ENCODE data around the gene LDLRAD4.

LDLRAD4 gene

GRCh38 chr18:13545514-13545913 lies 327.0 kb downstream of the LDLRAD4 start:
- DNase-seq: no peak

DNA sequence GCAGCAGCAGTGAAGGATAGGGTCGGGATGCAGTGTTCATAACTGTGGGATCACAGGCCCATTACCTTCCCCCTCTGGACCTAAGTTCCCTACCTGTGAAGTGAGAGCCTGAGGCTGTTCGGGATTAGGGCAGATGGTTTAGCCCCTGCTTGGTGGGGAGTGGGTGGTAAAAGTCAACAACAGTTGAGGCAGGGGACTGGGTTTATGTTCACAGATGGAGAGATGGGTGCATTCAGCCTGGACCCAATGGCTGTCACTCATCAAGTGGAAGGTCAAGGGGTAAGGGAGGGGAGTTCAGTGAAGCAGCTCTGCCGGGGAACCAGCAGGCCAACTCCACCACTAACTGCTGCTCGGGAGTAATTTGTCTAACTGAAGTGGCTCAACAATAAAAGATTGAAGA lies 327.4 kb downstream of the LDLRAD4 start:
- DNase-seq: no peak

DNA sequence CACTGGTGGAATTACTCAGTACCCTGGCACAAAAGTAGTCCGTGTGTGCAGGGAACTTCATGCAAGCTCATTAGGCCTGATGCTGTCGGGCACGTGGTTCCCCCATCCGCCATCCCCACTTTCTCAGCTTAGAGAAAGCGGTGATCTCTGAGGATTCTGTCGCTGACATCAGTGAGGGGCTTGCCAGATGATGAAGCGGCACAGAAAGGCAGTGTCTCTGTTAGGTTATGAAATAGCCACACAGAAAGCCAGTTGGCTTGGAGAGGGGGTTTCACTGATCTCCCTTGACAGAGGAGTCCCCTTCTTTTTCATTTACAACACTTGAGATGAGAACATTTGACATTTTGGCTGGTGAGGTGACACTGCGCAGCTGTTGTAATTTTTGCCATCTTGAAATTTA lies 328.1 kb downstream of the LDLRAD4 start:
- DNase-seq: no peak

GRCh38 chr18:13547347-13547746 lies 328.8 kb downstream of the LDLRAD4 start:
- DNase-seq: no peak

DNA sequence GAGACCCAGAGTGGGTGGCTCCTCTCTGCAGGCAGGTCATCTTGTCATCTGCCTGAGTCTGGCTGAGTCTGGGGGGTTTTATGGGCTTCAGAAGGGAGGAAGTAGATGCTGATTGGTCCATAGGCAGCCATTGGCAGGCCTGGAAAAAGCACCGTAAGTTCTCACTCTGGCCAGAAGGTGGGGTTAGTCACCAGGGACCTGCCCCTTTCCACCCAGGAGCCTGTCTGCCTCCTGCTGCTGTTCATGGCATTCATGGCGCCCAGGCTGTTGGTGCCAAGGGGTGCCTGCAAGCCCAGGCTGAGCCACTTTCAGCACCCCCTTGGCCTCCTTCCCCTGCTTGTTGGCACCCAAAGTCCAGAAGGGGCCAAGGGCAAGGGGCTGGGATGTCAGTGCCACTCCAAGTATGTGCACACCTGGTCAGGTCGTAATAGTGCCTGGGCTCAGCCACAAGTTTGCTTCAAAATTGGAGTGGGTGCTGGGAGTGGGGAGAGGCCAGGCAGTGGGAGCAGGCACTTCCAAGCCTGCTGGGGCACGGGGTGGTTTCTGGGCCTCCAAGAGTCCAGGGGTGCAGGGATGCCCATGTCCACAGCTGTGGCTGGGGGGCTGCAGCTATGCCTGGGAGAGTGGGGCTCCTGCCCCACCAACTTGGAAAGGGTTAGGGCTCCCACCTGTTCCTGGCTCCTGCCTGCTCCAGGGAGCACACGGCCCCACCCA lies 329.7 kb downstream of the LDLRAD4 start:
- no peak for DNase-seq

DNA sequence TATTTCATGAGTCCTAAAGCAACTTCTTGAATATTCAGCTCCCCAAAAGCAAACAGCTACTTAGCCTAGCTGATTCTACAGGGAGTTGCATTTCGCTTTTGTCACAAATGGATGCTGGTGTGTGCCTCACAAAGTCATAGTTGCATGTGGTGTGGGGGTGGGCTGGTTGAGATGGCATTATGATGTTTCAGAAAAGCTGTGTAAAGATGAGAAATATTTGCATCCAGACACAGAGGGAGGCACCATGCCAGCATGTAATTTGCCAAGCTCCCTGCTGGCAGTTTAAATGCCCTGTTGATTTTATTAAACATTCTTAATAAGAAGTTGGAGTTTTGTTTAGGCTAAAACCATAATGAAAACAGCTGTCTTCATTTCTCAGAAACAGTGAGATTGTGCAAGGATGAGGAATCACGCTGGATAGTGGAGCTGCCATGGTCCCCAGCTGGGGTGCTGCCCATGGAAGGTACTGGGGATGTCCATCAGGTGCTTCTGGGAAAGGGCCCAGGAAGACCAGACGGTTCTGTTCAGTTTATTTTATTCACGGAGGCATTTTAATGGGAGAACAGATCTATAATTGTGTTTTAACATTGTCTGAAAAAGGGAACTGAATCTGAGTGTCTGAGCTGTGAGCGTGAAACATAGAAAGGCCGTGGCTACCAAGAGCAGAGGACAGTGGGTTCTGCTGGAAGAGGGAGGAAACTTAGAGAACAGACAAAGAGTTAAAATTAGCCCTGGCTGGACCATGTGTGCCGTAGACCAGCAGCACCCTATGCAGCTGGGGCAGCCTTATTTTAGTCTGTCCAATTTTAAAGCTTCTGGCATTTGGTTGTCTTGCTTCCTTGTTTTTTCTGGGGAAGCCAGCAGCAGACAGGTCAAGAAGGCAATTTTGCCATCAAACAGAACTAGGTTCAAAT lies 330.7 kb downstream of the LDLRAD4 start:
- no peak for DNase-seq

GRCh38 chr18:13549880-13550232 lies 331.3 kb downstream of the LDLRAD4 start:
- DNase-seq: no peak

DNA sequence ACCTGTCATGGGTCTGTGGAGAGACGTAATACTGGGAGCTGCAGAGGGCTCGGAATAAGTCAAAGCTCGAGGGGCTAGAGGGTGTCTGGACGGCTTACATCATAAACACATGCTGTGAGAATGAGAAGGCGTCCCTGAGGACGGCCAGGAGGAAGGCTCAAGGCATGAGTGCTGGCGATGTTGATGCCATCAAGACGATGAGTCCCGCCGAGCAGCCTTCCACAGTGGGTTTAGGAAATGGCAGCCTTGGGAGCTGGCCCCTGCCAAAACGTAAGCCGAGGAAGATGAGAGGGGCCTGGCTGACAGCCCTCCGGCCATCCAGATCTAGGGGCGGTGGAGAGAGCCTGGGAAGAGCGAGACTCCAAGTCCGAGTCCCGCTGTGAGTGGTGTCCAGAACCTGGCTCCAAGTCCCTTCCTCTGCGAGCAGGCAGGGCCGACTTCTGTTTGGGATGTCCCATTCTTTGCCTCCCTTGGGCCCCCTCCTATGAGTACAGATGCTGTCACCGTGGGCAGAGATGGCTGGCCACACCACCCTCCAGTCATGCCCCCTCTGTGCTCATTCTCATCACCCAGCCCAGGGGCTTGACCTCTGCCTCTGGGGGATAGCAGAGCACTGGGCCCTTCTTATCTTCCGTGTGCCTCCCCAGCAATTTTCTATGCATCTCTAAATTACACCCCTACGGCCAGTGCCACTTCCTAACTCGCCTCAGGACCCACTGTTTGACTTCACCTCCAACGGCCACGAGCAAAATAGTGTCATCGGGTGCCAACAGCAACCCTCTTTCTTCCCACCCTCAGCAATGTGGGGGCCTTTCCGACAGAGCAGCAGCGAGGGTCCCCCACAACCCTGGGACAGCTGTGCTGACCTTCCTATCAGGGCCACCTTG lies 332.1 kb downstream of the LDLRAD4 start:
- DNase-seq: no peak

DNA sequence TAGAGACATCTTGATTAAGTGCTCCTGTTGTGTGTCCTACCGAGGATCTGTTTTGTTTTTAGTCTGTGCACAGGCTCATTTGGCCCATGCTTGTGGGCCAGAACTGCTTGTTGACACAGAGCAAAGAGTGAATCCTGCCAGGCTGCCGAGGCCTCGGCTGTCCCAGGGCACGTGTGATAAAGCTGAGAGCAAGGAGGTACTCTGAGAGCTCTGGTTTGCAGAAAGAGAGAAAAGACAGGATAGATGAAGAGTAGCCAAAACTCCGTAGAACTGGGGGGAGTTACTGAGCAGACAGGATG lies 332.7 kb downstream of the LDLRAD4 start:
- DNase-seq: no peak

- DNase-seq: no peak
These were observed 333.5 kb downstream of the LDLRAD4 start for GRCh38 chr18:13551841-13552733.

DNA sequence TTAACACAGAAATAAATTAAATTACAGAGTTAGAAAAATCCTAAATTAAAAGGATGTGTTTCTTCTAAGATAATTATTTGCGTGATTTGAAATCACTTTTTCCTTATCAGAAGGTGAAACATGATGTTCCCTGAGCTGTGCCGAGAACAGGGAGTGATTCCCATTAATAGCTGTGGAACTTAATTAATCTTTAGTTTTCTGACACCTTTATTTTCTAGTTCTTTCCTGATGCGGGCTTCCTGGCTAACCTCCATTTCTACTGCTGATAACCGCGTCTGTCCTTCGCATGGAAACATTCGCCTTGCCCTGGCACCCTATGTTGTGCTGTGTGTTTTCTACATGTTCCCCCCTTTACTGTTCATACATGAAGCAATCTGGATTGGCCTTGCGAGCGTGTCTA lies 334.9 kb downstream of the LDLRAD4 start:
- DNase-seq: no peak

DNA sequence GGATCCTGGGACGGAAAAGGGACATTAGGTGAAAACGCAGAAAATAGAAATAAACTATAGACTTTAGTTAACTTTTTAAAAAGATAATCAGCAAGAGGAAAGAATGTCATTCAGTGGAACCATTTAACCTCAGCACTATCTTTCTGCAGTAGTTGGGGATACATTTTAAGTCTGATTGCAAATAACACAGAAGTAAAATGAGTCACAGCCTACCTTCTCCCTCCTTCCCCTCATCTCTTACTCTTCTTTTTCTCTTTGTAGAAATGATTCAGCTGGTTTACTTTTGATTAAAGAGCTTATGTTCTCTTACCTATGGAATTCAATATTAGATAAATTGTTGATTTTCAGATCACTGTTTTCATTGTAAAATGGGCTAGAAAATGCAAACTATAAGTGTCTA lies 336.6 kb downstream of the LDLRAD4 start:
- DNase-seq: no peak

DNA sequence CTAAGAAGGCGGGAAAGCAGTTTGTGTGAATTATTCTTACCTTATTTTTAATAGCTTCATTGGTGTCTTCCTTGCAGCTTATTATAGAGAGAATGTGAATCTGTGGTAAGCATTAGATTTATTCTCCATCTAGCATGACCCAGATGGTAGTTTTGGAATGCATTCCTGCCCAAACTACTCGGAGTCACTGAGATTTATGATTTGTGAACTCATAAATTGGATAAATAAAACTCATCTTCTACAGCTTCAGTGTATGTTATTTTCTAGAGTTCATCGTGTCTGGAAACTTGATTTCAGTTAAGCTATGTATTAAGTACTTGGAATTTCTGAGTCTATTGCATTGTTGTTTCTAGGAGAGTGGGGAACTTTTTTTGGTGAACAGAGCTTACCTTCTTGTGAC lies 337.3 kb downstream of the LDLRAD4 start:
- no peak for DNase-seq

DNA sequence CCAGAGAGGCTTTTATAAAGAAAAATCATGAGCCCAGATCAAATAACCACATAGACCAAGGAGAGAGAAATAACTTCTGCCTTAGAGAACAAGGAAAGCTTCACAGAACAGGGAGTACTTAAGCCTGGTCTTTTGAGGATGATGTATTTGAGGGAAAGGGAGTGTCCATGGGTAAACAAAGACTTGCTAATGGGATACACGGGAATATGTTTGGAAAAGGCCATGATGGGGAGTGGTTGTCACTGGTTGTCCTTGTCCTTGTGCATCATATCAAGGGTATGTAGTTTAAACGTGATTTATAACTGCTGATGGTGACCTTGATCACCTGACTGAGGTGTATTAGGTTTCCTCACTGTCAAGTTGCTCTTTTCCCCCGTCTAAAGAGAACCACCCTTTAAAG lies 337.9 kb downstream of the LDLRAD4 start:
- no peak for DNase-seq

GRCh38 chr18:13558124-13558523 lies 339.6 kb downstream of the LDLRAD4 start:
- DNase-seq: peak in 1 of 2 donors; percentile 28

GRCh38 chr18:13558790-13559189 lies 340.2 kb downstream of the LDLRAD4 start:
- no peak for DNase-seq

DNA sequence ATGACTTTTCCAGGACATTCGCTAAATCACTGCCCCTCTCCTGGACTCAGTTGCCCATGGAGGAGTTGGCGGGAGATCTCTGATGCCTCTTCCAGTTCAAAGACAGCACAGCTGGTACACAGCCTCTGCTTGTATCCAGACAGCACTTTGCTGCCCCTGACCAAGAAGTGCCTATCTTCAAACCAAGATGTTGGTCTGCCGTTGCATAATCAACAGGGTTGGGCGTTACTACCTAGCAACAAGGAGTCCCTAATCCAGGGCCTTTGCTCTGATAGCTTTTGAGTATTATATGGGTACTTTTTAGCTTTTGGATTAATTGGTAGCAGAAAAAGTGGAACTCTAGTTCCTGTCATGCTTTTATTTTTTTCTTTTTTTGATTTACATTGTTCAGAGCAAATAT lies 341.2 kb downstream of the LDLRAD4 start:
- no peak for DNase-seq

DNA sequence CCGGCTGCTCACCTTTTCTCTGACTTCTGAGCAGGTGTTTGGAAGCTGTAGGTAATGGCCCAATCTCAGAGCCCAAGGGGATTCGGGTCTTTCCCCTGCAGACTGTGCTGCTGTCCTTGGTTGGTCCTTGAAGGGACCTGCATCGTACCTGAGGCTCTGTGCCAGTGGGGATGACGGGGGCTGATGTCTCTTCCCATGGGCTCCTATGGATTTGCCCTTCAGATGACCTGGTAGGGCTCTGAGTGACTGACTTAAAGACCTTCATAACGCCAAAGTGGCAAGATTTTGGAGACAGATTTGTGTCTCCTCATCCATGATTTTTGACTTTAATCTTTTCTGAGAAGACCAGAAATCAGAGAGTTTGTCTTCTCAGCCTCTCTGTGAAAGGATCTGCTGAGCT lies 341.7 kb downstream of the LDLRAD4 start:
- DNase-seq: no peak

GRCh38 chr18:13562494-13563029 lies 344.0 kb downstream of the LDLRAD4 start:
- DNase-seq: peak; percentile 79 to 83

DNA sequence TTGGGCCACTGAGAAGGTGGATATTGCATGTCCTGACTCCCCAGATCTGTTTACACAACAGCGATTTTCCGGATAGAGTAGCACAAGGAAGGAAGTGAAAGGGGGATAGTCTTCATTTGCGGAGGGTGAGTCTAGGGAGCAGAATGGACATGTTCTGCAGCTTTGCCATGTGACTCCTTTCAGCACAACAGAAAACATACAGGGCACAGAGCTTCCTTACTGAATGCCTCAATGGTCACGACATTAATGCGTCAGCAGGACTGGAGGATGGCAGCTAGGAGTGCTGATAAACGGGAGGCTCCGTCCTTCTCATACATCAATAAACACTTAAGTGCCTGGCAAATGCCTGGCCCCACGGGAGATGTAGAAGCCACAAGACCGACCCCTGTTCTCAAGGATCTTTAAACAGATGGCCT lies 344.8 kb downstream of the LDLRAD4 start:
- no peak for DNase-seq

GRCh38 chr18:13564579-13564978 lies 346.0 kb downstream of the LDLRAD4 start:
- DNase-seq: no peak

- no peak for DNase-seq
These were observed 346.7 kb downstream of the LDLRAD4 start for GRCh38 chr18:13565228-13565627.

All from stimulated activated CD4-positive, alpha-beta T cell treated with anti-CD3 and anti-CD28 coated beads, Interleukin-2, amount 100 ng/mL, for 48 hours (primary cell).